ENCODE data around the gene AUTS2. TPM values are rescaled to one million over a fixed set of nuclear protein-coding genes. Genes with fewer than 3 reads are reported as not detected.

AUTS2 gene
- total and polyA plus RNA-seq, 9 of the 15 experiments (the other 6 are each of a cell fraction or from before 2014, with no cell fraction given), result 0.58 TPM; not detected in 8

DNA sequence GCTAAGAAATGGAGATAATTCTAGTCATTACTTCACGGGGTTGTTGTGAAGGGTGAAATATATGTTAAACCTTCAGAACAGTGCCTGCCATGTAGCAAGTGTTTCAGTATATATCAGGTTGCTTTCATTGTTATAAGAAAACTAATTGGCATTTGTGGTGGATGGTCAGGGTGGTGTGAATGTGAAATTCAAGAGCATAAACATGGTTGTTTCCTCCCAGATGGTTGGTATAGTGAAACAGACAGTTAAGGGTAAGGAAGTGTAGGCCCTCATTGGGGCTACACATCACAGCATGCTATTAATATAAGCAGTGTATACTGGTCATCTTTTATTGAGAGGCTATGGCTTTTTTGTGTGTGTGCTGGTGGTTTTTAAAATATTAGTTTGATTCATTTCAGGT lies 171.6 kb downstream of the AUTS2 start:
- no peaks in the 10 kb centered on the region for H3K4me1 ChIP-seq (replicated peaks in 1 of 2; ENCODE audit: control insufficient read depth in 2 of 2, insufficient read depth in 2 of 2, low read length in 2 of 2)
- H2AFZ ChIP-seq (ENCODE audit: low read depth, low read length), result no peak overlapping the region
- CTCF ChIA-PET (ENCODE audit: low intra/inter-chr PET ratio), result no interaction called here
- H3K79me2 ChIP-seq (ENCODE audit: control insufficient read depth, insufficient read depth, low read length), result no peaks in the 10 kb centered on the region
- intact Hi-C loops (cut with micrococcal nuclease) (no loop called here), in situ Hi-C loops (cut with MboI) (no loop called here)
- no peak for TF ChIP-seq KLF1 (tag; IDR thresholded peaks at IDR 0.05)
- TF ChIP-seq, protein P1, sequence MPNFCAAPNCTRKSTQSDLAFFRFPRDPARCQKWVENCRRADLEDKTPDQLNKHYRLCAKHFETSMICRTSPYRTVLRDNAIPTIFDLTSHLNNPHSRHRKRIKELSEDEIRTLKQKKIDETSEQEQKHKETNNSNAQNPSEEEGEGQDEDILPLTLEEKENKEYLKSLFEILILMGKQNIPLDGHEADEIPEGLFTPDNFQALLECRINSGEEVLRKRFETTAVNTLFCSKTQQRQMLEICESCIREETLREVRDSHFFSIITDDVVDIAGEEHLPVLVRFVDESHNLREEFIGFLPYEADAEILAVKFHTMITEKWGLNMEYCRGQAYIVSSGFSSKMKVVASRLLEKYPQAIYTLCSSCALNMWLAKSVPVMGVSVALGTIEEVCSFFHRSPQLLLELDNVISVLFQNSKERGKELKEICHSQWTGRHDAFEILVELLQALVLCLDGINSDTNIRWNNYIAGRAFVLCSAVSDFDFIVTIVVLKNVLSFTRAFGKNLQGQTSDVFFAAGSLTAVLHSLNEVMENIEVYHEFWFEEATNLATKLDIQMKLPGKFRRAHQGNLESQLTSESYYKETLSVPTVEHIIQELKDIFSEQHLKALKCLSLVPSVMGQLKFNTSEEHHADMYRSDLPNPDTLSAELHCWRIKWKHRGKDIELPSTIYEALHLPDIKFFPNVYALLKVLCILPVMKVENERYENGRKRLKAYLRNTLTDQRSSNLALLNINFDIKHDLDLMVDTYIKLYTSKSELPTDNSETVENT (CRISPR knock-in tag; IDR thresholded peaks at IDR 0.05), result no peak
- no peak for TF ChIP-seq DDX20 (tag; IDR thresholded peaks at IDR 0.05; ENCODE audit: low read depth)
- TF ChIP-seq L3MBTL2 (IDR thresholded peaks at IDR 0.05), result no peak
- no peak for TF ChIP-seq BCL6 (CRISPR knock-in tag; IDR thresholded peaks at IDR 0.05)
- no peak for TF ChIP-seq ZFX (CRISPR knock-in tag; IDR thresholded peaks at IDR 0.05)
- no peak for TF ChIP-seq ZKSCAN8 (CRISPR knock-in tag; IDR thresholded peaks at IDR 0.05)
- TF ChIP-seq ZNF785 (CRISPR knock-in tag; IDR thresholded peaks at IDR 0.05), result no peak
- no peak for TF ChIP-seq RBM34 (IDR thresholded peaks at IDR 0.05; ENCODE audit: borderline replicate concordance, insufficient read depth, low read length)
- no peak for TF ChIP-seq ZNF668 (CRISPR knock-in tag; IDR thresholded peaks at IDR 0.05)
- TF ChIP-seq ZEB2 (IDR thresholded peaks at IDR 0.05), result no peak
- no peak for TF ChIP-seq ZNF384 (IDR thresholded peaks at IDR 0.05; ENCODE audit: low read depth, low read length)
- no peak for TF ChIP-seq KDM1A (IDR thresholded peaks at IDR 0.05)
- DNase-seq (ENCODE audit: extremely low read depth in 1 of 4, low spot score in 3 of 4) (no peak), FAIRE-seq (no peak), ATAC-seq (no peak)
- no peak overlapping the region for H3K9ac ChIP-seq (ENCODE audit: insufficient read depth in 1 of 2, low read depth in 2 of 2, low read length in 2 of 2)
- H3K9me1 ChIP-seq (ENCODE audit: control insufficient read depth, insufficient read depth, low read length), result no peaks in the 10 kb centered on the region
- no peak overlapping the region for H3K4me3 ChIP-seq
- no peak overlapping the region for H3K4me2 ChIP-seq (ENCODE audit: insufficient read depth, low read length)
- POLR2A ChIA-PET, result no interaction called here
- peaks cover 0 to 5% of the 10 kb centered on the region in 2 experiments; a peak in 2 of 5 replicates for H3K27me3 ChIP-seq (ENCODE audit: control insufficient read depth in 2 of 2, insufficient read depth in 2 of 2, low read length in 2 of 2)
- no peaks in the 10 kb centered on the region for H3K9me3 ChIP-seq (replicated peaks; ENCODE audit: control insufficient read depth, insufficient read depth, low read depth, low read length)
- no peak overlapping the region for H3K27ac ChIP-seq (ENCODE audit: extremely low read depth, low read depth, low read length)
- no peaks in the 10 kb centered on the region for H4K20me1 ChIP-seq (replicated peaks; ENCODE audit: control insufficient read depth, insufficient read depth, low read length)
- WGBS (ENCODE audit: insufficient coverage, low coverage, missing lambda C conversion rate), result 0% methylated on average over 1 of the region's 1 CpG
- no TSS peak for BruUV-seq (replicated peaks)
- no peaks in the 10 kb centered on the region for H3K36me3 ChIP-seq (ENCODE audit: control insufficient read depth, insufficient read depth, low read length)
